Brain microvascular endothelial cell (primary cell): ENCODE results near the gene MLLT1.

Experiments used
- DNase-seq: peaks from one replicate; pipeline ENCODE4 v3.0.0-alpha.2; 2020
- H3K27ac ChIP-seq: fragments of 250-450 bp; sonication (Bioruptor Pico); 2 replicates; pipeline ENCODE4 v1.5.1; 2020; ENCODE audit warnings: mild to moderate bottlenecking, moderate library complexity
- H3K27me3 ChIP-seq: fragments of 250-450 bp; sonication (Bioruptor Pico); replicated peaks from 2 replicates; pipeline ENCODE4 v1.5.1; 2020; ENCODE audit warnings: mild to moderate bottlenecking
- H3K36me3 ChIP-seq: fragments of 250-450 bp; sonication (Bioruptor Pico); replicated peaks from 2 replicates; pipeline ENCODE4 v1.5.1; 2020; ENCODE audit warnings: mild to moderate bottlenecking
- H3K4me3 ChIP-seq: 2 replicates; pipeline ENCODE4 v1.5.1; 2011; ENCODE audit warnings: low read depth, mild to moderate bottlenecking, control low read depth, low read length, moderate library complexity
- in situ Hi-C: cut with HindIII; loops from 2 replicates; pipeline ENCODE4 v1.10.0; 2017; ENCODE audit warnings: low sequenced_read_pairs, low pct_ligation_motif_present
- TF ChIP-seq, protein P1 (sequence below): IDR thresholded peaks from 2 replicates; pipeline ENCODE4 v1.5.1; 2011; ENCODE audit warnings: low read depth, mild to moderate bottlenecking, moderate library complexity, low read length, control low read depth, inconsistent platforms; ENCODE audit errors: missing control alignments

The MLLT1 gene

DNA sequence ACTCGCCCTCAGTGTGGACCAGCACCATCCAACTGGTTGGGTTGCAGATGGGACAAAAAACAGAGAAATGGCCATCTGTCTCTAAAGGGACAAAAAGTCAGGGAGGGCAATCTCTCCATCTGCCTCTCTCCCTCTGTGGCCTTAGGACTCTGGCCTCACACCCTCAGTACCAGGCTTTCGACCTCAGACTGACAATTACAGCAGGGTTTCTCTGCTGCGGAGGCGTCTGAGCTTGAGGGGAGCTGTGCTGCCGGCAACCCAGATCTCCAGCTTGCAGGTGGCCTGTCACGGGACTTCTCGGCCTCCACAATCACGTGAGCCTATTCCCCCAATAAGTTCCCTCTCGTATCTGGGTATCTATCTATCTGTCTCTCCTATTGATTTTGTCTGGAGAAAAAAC lies 27.7 kb downstream of the MLLT1 start:
- H3K4me3 ChIP-seq = no peak overlapping the region
- H3K27me3 ChIP-seq = no peaks in the 10 kb centered on the region
- H3K36me3 ChIP-seq = peaks cover 4% of the 10 kb centered on the region
- in situ Hi-C loops = no loop called here
- DNase-seq = no peak
- TF ChIP-seq, protein P1, sequence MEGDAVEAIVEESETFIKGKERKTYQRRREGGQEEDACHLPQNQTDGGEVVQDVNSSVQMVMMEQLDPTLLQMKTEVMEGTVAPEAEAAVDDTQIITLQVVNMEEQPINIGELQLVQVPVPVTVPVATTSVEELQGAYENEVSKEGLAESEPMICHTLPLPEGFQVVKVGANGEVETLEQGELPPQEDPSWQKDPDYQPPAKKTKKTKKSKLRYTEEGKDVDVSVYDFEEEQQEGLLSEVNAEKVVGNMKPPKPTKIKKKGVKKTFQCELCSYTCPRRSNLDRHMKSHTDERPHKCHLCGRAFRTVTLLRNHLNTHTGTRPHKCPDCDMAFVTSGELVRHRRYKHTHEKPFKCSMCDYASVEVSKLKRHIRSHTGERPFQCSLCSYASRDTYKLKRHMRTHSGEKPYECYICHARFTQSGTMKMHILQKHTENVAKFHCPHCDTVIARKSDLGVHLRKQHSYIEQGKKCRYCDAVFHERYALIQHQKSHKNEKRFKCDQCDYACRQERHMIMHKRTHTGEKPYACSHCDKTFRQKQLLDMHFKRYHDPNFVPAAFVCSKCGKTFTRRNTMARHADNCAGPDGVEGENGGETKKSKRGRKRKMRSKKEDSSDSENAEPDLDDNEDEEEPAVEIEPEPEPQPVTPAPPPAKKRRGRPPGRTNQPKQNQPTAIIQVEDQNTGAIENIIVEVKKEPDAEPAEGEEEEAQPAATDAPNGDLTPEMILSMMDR = no peak
- no peak overlapping the region for H3K27ac ChIP-seq

DNA sequence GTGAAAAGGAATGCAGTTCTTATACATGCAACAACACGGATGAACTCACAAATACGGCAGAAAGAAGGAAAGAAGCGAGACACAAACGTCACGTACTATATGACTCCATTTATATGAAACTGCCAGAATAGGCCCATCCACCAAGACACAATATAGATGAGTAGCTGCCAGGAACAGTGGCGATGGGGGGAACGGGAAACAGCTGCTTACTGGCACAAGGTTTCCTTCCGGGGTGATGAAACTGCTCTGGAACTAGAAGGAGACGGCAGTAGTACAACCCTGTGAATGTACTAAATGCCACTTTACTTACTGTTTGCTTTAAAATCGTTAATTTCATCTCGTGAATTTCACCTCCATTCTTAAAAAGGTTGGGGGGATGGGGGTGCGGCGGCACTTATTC lies 28.9 kb downstream of the MLLT1 start:
- no peak for DNase-seq
- Histone ChIP-seq H3K27ac (no peak overlapping the region), H3K36me3 (peaks cover 4% of the 10 kb centered on the region), H3K4me3 (no peak overlapping the region), H3K27me3 (no peaks in the 10 kb centered on the region)
- TF ChIP-seq, protein P1 = no peak
- in situ Hi-C loops = no loop called here

DNA sequence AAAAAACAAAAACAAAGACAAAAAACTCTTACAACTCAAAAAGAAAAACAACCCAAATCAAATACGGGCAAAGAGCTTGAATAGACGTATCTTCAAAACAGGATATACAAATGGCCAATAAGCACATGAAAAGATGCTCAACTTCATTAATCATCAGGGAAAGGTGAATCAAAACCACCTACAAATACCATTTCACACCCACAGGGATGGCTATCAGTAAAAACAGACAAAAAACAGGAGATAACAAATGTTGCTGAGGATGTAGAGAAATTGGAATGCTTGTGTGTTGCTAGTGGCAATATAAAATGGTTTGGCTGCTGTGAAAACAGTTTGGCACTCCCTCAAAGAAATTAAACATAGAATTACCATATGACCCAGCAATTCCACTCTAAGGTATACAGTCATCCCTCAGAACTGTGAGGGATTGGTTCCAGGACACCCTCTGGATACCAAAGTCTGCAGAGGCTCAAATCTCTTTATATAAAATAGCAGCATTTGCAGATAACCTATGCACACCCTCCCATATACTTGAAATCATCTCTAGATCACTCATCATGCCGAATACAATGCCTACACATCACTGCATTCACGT lies 29.7 kb downstream of the MLLT1 start:
- no peaks in the 10 kb centered on the region for H3K27me3 ChIP-seq
- TF ChIP-seq, protein P1 = no peak
- in situ Hi-C loops = no loop called here
- no peak overlapping the region for H3K4me3 ChIP-seq
- H3K36me3 ChIP-seq = peaks cover 4% of the 10 kb centered on the region
- DNase-seq = peak; percentile 37
- H3K27ac ChIP-seq = peak overlapping the region; percentile 82

DNA sequence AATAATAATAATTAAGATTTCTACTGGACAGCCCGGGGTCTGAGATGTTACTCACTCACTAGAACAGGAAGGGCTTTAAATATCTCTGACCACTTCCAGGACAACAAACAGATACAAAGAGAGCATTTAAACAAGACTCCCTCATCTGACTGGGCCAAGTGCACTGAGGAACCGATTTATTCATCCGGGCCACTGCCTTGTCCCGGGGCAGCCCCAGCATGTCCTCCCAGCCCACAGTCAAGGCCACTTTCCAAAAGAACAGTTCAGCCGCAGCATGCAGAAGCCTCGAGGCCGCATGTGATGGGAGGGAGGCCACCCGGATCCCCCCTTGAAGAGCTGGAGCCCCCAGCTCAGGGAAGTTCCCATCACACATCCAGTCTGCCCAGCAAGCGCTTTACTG lies 30.5 kb downstream of the MLLT1 start:
- no peak overlapping the region for H3K4me3 ChIP-seq
- peak; percentile 45 for DNase-seq
- TF ChIP-seq, protein P1 = no peak
- no peaks in the 10 kb centered on the region for H3K27me3 ChIP-seq
- peak overlapping the region; percentile 82 for H3K27ac ChIP-seq
- H3K36me3 ChIP-seq = peaks cover 4% of the 10 kb centered on the region
- in situ Hi-C loops = no loop called here

DNA sequence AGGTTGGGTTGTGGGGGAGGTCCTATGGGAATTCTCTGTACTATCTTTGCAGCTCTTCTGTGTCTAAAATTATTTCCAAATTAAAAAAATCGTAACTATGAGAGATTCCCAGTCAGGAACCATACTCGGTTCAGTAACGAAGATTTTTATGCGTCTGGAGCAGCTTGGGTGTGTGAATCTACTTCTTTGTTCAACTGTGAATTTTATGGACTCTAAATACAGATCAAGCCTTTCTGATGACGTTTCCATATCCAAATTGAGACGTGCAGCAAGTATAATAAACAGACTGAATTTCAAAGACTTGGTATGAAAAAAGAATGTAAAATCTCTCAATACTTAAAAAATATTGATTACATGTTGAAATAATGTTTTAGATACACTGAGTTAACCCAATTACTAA lies 30.9 kb downstream of the MLLT1 start:
- in situ Hi-C loops = no loop called here
- DNase-seq = no peak
- TF ChIP-seq, protein P1 = no peak
- peak overlapping the region; percentile 82 for H3K27ac ChIP-seq
- peaks cover 4% of the 10 kb centered on the region for H3K36me3 ChIP-seq
- H3K4me3 ChIP-seq = no peak overlapping the region
- H3K27me3 ChIP-seq = no peaks in the 10 kb centered on the region

DNA sequence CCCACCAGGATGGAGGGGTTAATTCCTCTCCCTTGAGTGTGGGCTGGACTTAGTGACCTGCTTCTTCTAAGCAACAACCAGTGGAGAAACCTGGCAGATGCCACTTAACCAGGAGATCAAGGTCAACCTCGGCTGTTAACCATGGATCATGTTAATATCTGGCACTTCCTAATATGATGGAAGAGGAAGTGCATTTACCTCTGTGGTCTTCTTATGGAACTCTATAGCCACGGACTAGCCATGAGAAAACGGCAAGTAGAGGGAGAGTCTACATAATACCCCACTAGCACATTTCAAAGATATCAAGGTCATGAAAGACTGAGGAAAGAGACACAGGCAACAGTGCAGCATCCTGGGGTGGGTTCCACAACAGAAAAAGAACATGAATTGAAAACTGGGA lies 31.4 kb downstream of the MLLT1 start:
- TF ChIP-seq, protein P1 = no peak
- no peaks in the 10 kb centered on the region for H3K27me3 ChIP-seq
- no peak overlapping the region for H3K4me3 ChIP-seq
- H3K36me3 ChIP-seq = peaks cover 4% of the 10 kb centered on the region
- H3K27ac ChIP-seq = peak overlapping the region; percentile 82
- no peak for DNase-seq
- in situ Hi-C loops = no loop called here
